Mesothelial cell of epicardium (in vitro differentiated cells): Measurements from ENCODE around the gene RAB38. TPM values are rescaled to one million over a fixed set of nuclear protein-coding genes. Genes with fewer than 3 reads are reported as not detected.

Experiments used
- DNase-seq, 2 experiments: peaks; one replicate each; pipeline ENCODE4 v3.0.0; 2021; ENCODE audit warnings: low spot score in 2 of 2; ENCODE audit not compliant: unreplicated experiment in 2 of 2
- H3K27ac Mint-ChIP-seq: 2 replicates; pipeline ENCODE4 v1.8.0; 2021; ENCODE audit warnings: mixed read lengths
- H3K27me3 Mint-ChIP-seq: 2 replicates; pipeline ENCODE4 v1.8.0; 2021; ENCODE audit warnings: low read depth, mixed read lengths
- H3K36me3 Mint-ChIP-seq: 2 replicates; pipeline ENCODE4 v1.8.0; 2021; ENCODE audit warnings: mixed read lengths
- H3K4me1 Mint-ChIP-seq: 2 replicates; pipeline ENCODE4 v1.8.0; 2021; ENCODE audit warnings: mixed read lengths
- H3K4me3 Mint-ChIP-seq: 2 replicates; pipeline ENCODE4 v1.8.0; 2021; ENCODE audit warnings: mild to moderate bottlenecking, moderate library complexity, mixed read lengths
- H3K9me3 Mint-ChIP-seq: 2 replicates; pipeline ENCODE4 v1.8.0; 2021; ENCODE audit warnings: mixed read lengths
- total RNA-seq: library from RNA; stranded (reverse); gene quantifications from 3 replicates; pipeline ENCODE4 v1.2.1, GENCODE V29; 2021
- TF ChIP-seq, protein P1 (sequence below): fragments of 200-600 bp; sonication (generic); IDR thresholded peaks from one replicate; pipeline ENCODE4 v1.5.0; 2021; ENCODE audit warnings: antibody characterized with exemption; ENCODE audit not compliant: unreplicated experiment

RAB38 gene
- total RNA-seq, 1 donor from 2014 or later = 44.3 TPM

DNA sequence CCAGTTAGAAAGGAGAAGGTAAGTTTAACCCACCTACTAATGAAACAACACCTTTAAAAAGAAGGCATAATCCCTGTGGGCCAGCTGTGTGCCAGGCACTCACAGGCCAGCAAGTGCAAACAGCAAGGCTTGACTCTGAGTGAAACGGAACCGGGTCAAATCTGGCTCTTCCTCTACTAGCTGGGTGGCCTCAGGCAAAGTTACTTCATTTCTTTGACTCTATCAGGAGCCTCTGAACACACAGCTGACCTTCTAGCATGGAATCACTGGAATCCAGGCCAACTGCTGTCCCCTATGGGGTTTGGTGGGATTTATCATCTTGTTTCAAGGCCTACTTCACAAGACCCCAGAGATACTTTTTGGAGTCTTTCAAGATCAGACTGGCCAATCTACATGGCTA is 3.3 kb downstream of the RAB38 start:
- Mint-ChIP-seq H3K36me3 (peaks cover 12% of the 10 kb centered on the region), H3K4me3 (peak overlapping the region; percentile 84), H3K27me3 (no peaks in the 10 kb centered on the region), H3K27ac (peak overlapping the region; percentile 77), H3K4me1 (peaks cover 71% of the 10 kb centered on the region), H3K9me3 (no peaks in the 10 kb centered on the region)
- no peak for DNase-seq
- TF ChIP-seq, protein P1, sequence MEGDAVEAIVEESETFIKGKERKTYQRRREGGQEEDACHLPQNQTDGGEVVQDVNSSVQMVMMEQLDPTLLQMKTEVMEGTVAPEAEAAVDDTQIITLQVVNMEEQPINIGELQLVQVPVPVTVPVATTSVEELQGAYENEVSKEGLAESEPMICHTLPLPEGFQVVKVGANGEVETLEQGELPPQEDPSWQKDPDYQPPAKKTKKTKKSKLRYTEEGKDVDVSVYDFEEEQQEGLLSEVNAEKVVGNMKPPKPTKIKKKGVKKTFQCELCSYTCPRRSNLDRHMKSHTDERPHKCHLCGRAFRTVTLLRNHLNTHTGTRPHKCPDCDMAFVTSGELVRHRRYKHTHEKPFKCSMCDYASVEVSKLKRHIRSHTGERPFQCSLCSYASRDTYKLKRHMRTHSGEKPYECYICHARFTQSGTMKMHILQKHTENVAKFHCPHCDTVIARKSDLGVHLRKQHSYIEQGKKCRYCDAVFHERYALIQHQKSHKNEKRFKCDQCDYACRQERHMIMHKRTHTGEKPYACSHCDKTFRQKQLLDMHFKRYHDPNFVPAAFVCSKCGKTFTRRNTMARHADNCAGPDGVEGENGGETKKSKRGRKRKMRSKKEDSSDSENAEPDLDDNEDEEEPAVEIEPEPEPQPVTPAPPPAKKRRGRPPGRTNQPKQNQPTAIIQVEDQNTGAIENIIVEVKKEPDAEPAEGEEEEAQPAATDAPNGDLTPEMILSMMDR = no peak

DNA sequence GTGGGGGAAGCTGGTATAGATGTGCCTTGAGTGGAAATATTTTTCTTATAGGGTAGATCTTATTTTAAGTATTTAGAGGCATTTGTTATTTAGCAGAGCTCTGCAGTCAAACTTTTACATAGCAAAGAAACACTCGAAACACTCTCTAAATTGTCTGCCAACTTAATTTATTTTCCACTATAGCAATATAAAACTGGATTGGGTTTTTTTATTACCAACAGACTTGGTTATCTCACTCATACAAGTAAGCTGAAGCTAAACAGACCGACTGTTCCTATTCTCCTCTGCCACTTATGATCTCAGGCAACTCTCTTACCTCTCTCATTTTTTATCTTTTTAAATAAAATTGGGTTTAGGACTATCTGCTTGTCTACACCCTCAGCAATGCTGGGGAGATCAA is 4.6 kb downstream of the RAB38 start:
- H3K36me3 Mint-ChIP-seq = peaks cover 15% of the 10 kb centered on the region
- no peaks in the 10 kb centered on the region for H3K9me3 Mint-ChIP-seq
- no peak for DNase-seq
- peak overlapping the region; percentile 4 for H3K4me3 Mint-ChIP-seq
- TF ChIP-seq, protein P1 = no peak
- H3K4me1 Mint-ChIP-seq = peaks cover 69% of the 10 kb centered on the region
- peak overlapping the region; percentile 39 for H3K27ac Mint-ChIP-seq
- no peaks in the 10 kb centered on the region for H3K27me3 Mint-ChIP-seq

DNA sequence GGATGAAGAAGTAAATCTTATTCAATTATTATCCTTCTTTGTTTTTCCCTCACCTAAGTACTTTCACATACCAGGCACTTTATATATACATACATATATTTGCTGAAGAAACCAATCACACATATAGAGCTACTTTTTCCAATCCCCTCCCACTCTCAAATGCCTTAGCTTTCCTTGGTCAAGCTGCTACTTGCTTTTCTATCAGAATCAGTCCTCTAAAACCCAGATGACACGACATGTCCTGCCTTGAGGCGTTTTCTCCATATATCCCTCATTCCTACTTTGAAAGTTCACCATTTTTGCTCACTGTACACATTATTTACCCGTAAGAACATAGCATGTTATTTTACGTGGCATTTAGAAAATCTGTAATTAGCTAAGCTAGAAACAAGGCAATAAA is 5.4 kb downstream of the RAB38 start:
- Mint-ChIP-seq H3K4me1 (peaks cover 67% of the 10 kb centered on the region), H3K4me3 (peak overlapping the region; percentile 6), H3K9me3 (no peaks in the 10 kb centered on the region), H3K27me3 (no peaks in the 10 kb centered on the region), H3K27ac (peak overlapping the region; percentile 39), H3K36me3 (peaks cover 15% of the 10 kb centered on the region)
- DNase-seq = no peak
- TF ChIP-seq, protein P1 = no peak

DNA sequence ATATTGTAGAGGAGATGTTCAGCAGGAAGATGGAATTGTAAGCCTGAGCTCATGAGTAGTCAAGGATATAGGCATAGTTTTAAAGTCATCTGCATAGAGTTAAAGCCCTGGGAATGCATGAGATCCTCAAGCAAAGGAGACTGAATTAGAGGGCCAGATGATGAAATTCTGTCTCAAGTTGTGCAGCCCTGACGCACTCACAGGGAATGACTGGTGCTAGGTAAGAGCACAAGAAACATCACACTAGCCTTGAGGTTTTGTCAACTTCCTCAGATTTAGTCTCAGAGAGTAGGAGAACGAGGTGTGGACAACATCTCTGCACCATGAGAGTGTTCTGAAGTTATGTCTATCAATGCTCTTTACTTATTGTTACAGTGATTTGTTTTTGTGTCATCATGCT is 5.8 kb downstream of the RAB38 start:
- peaks cover 15% of the 10 kb centered on the region for H3K36me3 Mint-ChIP-seq
- H3K27ac Mint-ChIP-seq = no peak overlapping the region
- TF ChIP-seq, protein P1 = no peak
- H3K4me1 Mint-ChIP-seq = peaks cover 63% of the 10 kb centered on the region
- no peaks in the 10 kb centered on the region for H3K27me3 Mint-ChIP-seq
- no peak for DNase-seq
- no peak overlapping the region for H3K4me3 Mint-ChIP-seq
- no peaks in the 10 kb centered on the region for H3K9me3 Mint-ChIP-seq

DNA sequence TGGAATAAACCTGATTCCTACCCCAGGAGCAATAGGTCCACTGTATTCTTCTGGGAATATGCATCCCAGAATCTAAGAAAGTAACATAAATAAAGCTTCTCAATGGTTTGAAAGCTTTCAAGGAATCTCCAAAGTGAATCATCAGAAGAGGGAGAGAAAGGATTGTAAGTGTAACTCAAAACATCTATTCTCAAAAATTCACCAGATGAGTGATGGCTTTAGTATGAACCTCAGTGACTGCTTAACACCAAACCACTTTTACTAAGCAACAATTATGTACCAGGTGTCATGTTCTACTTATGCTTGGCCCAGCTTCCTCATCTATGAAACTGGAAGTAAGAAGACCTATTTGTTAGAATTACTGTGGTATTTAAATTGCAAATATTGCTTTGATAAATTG is 7.4 kb downstream of the RAB38 start:
- H3K27me3 Mint-ChIP-seq = no peaks in the 10 kb centered on the region
- TF ChIP-seq, protein P1 = no peak
- peaks cover 1% of the 10 kb centered on the region for H3K9me3 Mint-ChIP-seq
- no peak overlapping the region for H3K4me3 Mint-ChIP-seq
- no peak overlapping the region for H3K27ac Mint-ChIP-seq
- no peak for DNase-seq
- peaks cover 47% of the 10 kb centered on the region for H3K4me1 Mint-ChIP-seq
- peaks cover 18% of the 10 kb centered on the region for H3K36me3 Mint-ChIP-seq
